ENCODE measurements around the gene DAB1. TPM values are rescaled to one million over a fixed set of nuclear protein-coding genes. Genes with fewer than 3 reads are reported as not detected.
"Not testable (repeated sequence)": the region's sequence is repeated elsewhere in the genome, so short reads cannot be mapped to it uniquely, and the experiment has no call there.

The DAB1 gene
- total RNA-seq, 1 donor from 2014 or later = 19.1 TPM

- Mint-ChIP-seq H3K27me3 (ENCODE audit: unreplicated experiment) (no peaks in the 10 kb centered on the region), H3K9me3 (ENCODE audit: unreplicated experiment) (no peaks in the 10 kb centered on the region), H3K27ac (ENCODE audit: unreplicated experiment) (no peak overlapping the region), H3K36me3 (ENCODE audit: low read depth, unreplicated experiment) (no peaks in the 10 kb centered on the region), H3K4me1 (ENCODE audit: unreplicated experiment) (peaks cover 3% of the 10 kb centered on the region), H3K4me3 (ENCODE audit: unreplicated experiment) (no peak overlapping the region)
- TF ChIP-seq CTCF (IDR thresholded peaks at IDR 0.05; ENCODE audit: unreplicated experiment) = no peak
- no peak for DNase-seq (ENCODE audit: low spot score)
These were observed 194.8 kb downstream of the DAB1 start for GRCh38 chr1:57229076-57229475.

- Mint-ChIP-seq H3K9me3 (ENCODE audit: unreplicated experiment) (no peaks in the 10 kb centered on the region), H3K36me3 (ENCODE audit: low read depth, unreplicated experiment) (no peaks in the 10 kb centered on the region), H3K27ac (ENCODE audit: unreplicated experiment) (no peak overlapping the region), H3K4me1 (ENCODE audit: unreplicated experiment) (peaks cover 17% of the 10 kb centered on the region), H3K4me3 (ENCODE audit: unreplicated experiment) (no peak overlapping the region), H3K27me3 (ENCODE audit: unreplicated experiment) (peaks cover 6% of the 10 kb centered on the region)
- TF ChIP-seq CTCF (IDR thresholded peaks at IDR 0.05; ENCODE audit: unreplicated experiment) = no peak
- DNase-seq (ENCODE audit: low spot score) = no peak
These were observed 201.1 kb downstream of the DAB1 start for GRCh38 chr1:57222801-57223200.

GRCh38 chr1:57222307-57222706 is 201.6 kb downstream of the DAB1 start:
- peaks cover 6% of the 10 kb centered on the region for H3K27me3 Mint-ChIP-seq (ENCODE audit: unreplicated experiment)
- no peak for TF ChIP-seq CTCF (IDR thresholded peaks at IDR 0.05; ENCODE audit: unreplicated experiment)
- no peak overlapping the region for H3K4me3 Mint-ChIP-seq (ENCODE audit: unreplicated experiment)
- H3K36me3 Mint-ChIP-seq (ENCODE audit: low read depth, unreplicated experiment) = no peaks in the 10 kb centered on the region
- peaks cover 17% of the 10 kb centered on the region for H3K4me1 Mint-ChIP-seq (ENCODE audit: unreplicated experiment)
- peak overlapping the region; percentile 12 for H3K27ac Mint-ChIP-seq (ENCODE audit: unreplicated experiment)
- H3K9me3 Mint-ChIP-seq (ENCODE audit: unreplicated experiment) = no peaks in the 10 kb centered on the region
- DNase-seq (ENCODE audit: low spot score) = no peak

GRCh38 chr1:57220905-57221304 is 203.0 kb downstream of the DAB1 start:
- DNase-seq (ENCODE audit: low spot score); H3K27me3 Mint-ChIP-seq (ENCODE audit: unreplicated experiment); H3K9me3 Mint-ChIP-seq (ENCODE audit: unreplicated experiment); H3K36me3 Mint-ChIP-seq (ENCODE audit: low read depth, unreplicated experiment); H3K27ac Mint-ChIP-seq (ENCODE audit: unreplicated experiment); H3K4me3 Mint-ChIP-seq (ENCODE audit: unreplicated experiment): not testable (repeated sequence)
- peaks cover 17% of the 10 kb centered on the region for H3K4me1 Mint-ChIP-seq (ENCODE audit: unreplicated experiment)

GRCh38 chr1:57218487-57219079 is 205.3 kb downstream of the DAB1 start:
- no peak for TF ChIP-seq CTCF (IDR thresholded peaks at IDR 0.05; ENCODE audit: unreplicated experiment)
- Mint-ChIP-seq H3K4me1 (ENCODE audit: unreplicated experiment) (peaks cover 31% of the 10 kb centered on the region), H3K27me3 (ENCODE audit: unreplicated experiment) (peaks cover 6% of the 10 kb centered on the region), H3K4me3 (ENCODE audit: unreplicated experiment) (no peak overlapping the region), H3K36me3 (ENCODE audit: low read depth, unreplicated experiment) (no peaks in the 10 kb centered on the region), H3K9me3 (ENCODE audit: unreplicated experiment) (no peaks in the 10 kb centered on the region), H3K27ac (ENCODE audit: unreplicated experiment) (peak overlapping the region; percentile 78)
- peak; percentile 55 for DNase-seq (ENCODE audit: low spot score)

Data from endothelial cell (in vitro differentiated cells).